ENCODE data around the gene ZBTB40.

GRCh38 chr1:22552021-22552420 is 100.4 kb downstream of the ZBTB40 start:
- TF ChIP-seq EZH2 (IDR thresholded peaks at IDR 0.05): no peak
- no peak for TF ChIP-seq POLR2AphosphoS5 (IDR thresholded peaks at IDR 0.05; ENCODE audit: borderline replicate concordance, low read depth, low read length)

Data from SK-N-MC (cell line).